AG09309 (cell line): ENCODE data around the gene BAIAP3.

ENCODE experiments used
- DNase-seq: peaks from one replicate; pipeline ENCODE4 v3.0.0-alpha.2; 2010; ENCODE audit warnings: low read depth
- H3K4me3 ChIP-seq: 2 replicates; pipeline ENCODE4 v1.5.1; 2011; ENCODE audit warnings: mild to moderate bottlenecking, low read depth, low read length, moderate library complexity; ENCODE audit not compliant: control insufficient read depth
- CTCF ChIP-seq: IDR thresholded peaks from 2 replicates; pipeline ENCODE4 v1.5.1; 2011; ENCODE audit warnings: mild to moderate bottlenecking, low read depth, low read length, inconsistent platforms; ENCODE audit not compliant: insufficient read depth, control insufficient read depth; ENCODE audit errors: missing control alignments

Gene BAIAP3

GRCh38 chr16:1319041-1319440 is 14.4 kb upstream of the BAIAP3 start:
- no peak for TF ChIP-seq CTCF
- no peak overlapping the region for H3K4me3 ChIP-seq
- no peak for DNase-seq

GRCh38 chr16:1320097-1320496 is 13.3 kb upstream of the BAIAP3 start:
- H3K4me3 ChIP-seq: no peak overlapping the region
- DNase-seq: no peak
- TF ChIP-seq CTCF: no peak

- no peak for TF ChIP-seq CTCF
- no peak for DNase-seq
- no peak overlapping the region for H3K4me3 ChIP-seq
Observed at GRCh38 chr16:1320658-1321240, 12.7 kb upstream of the BAIAP3 start.

- DNase-seq: no peak
- no peak overlapping the region for H3K4me3 ChIP-seq
- no peak for TF ChIP-seq CTCF
Observed at GRCh38 chr16:1322407-1322806, 11.0 kb upstream of the BAIAP3 start.

GRCh38 chr16:1323296-1324239 is 9.9 kb upstream of the BAIAP3 start:
- DNase-seq: no peak
- H3K4me3 ChIP-seq: no peak overlapping the region
- TF ChIP-seq CTCF: no peak

- no peak for DNase-seq
- no peak for TF ChIP-seq CTCF
- no peak overlapping the region for H3K4me3 ChIP-seq
Observed at GRCh38 chr16:1324286-1324826, 9.1 kb upstream of the BAIAP3 start.
